Fibroblast of lung (primary cell): Measurements from ENCODE around the gene ANTXRL. TPM values are rescaled to one million over a fixed set of nuclear protein-coding genes. Genes with fewer than 3 reads are reported as not detected.
"Not testable (repeated sequence)": the region's sequence is repeated elsewhere in the genome, so short reads cannot be mapped to it uniquely, and the experiment has no call there.

ENCODE experiments used
- DNase-seq, 2 donors: peaks; one replicate each; pipeline versions ENCODE4 v3.0.0 to v3.0.0-alpha.2; 2010; ENCODE audit warnings: low read depth in 2 of 2
- H2AFZ ChIP-seq: 2 replicates; pipeline ENCODE4 v1.5.1; 2012; ENCODE audit warnings: low read length, control low read depth, inconsistent platforms
- H3K27ac ChIP-seq: 2 replicates; pipeline ENCODE4 v1.5.1; 2011; ENCODE audit warnings: low read length, control low read depth; ENCODE audit not compliant: insufficient read depth
- H3K27me3 ChIP-seq: 2 replicates; pipeline ENCODE4 v1.5.1; 2011; ENCODE audit warnings: mild to moderate bottlenecking, low read length; ENCODE audit not compliant: control insufficient read depth, insufficient read depth
- H3K36me3 ChIP-seq: 2 replicates; pipeline ENCODE4 v1.5.1; 2011; ENCODE audit warnings: low read length; ENCODE audit not compliant: control insufficient read depth, insufficient read depth
- H3K4me1 ChIP-seq: 2 replicates; pipeline ENCODE4 v1.5.1; 2011; ENCODE audit warnings: low read length; ENCODE audit not compliant: control insufficient read depth, insufficient read depth; ENCODE audit errors: extremely low read depth
- H3K4me2 ChIP-seq: 2 replicates; pipeline ENCODE4 v1.5.1; 2011; ENCODE audit warnings: low read length, control low read depth; ENCODE audit not compliant: insufficient read depth; ENCODE audit errors: extremely low read depth
- H3K4me3 ChIP-seq, 4 experiments: fragments of 200-600 bp in 1 of 4; sonication (generic) in 1 of 4; replicated peaks in 1 of 4; 2 replicates each; pipeline ENCODE4 v1.5.1; 2011 to 2016; ENCODE audit warnings: low read length in 4 of 4, low read depth in 3 of 4, mild to moderate bottlenecking in 3 of 4, control low read depth in 2 of 4, inconsistent platforms in 1 of 4, mixed read lengths in 1 of 4; ENCODE audit not compliant: insufficient read depth in 1 of 4; ENCODE audit errors: control extremely low read depth in 1 of 4
- H3K79me2 ChIP-seq: 2 replicates; pipeline ENCODE4 v1.5.1; 2012; ENCODE audit warnings: mild to moderate bottlenecking, low read length, inconsistent platforms; ENCODE audit not compliant: control insufficient read depth, insufficient read depth
- H3K9ac ChIP-seq: 2 replicates; pipeline ENCODE4 v1.5.1; 2011; ENCODE audit warnings: mild to moderate bottlenecking, low read length, control low read depth; ENCODE audit not compliant: insufficient read depth
- H3K9me3 ChIP-seq: 2 replicates; pipeline ENCODE4 v1.5.1; 2012; ENCODE audit warnings: low read depth, low read length; ENCODE audit not compliant: control insufficient read depth, insufficient read depth
- H4K20me1 ChIP-seq: 2 replicates; pipeline ENCODE4 v1.5.1; 2011; ENCODE audit warnings: low read length; ENCODE audit not compliant: control insufficient read depth, insufficient read depth; ENCODE audit errors: extremely low read depth
- EZH2 ChIP-seq: IDR thresholded peaks from 2 replicates; pipeline ENCODE4 v1.5.1; 2012; ENCODE audit warnings: low read length, control low read depth, mild to moderate bottlenecking; ENCODE audit errors: missing control alignments
- polyA plus RNA-seq, 2 donors: library from polyadenylated mRNA; depleted of rRNA in 1 of 2; stranded (reverse) in 1 of 2; unstranded in 1 of 2; fragments of >200 nt; gene quantifications; 2 replicates each; pipeline ENCODE4 v1.2.1, GENCODE V29; 2011 to 2012; ENCODE audit warnings: missing spikeins in 1 of 2
- total RNA-seq: library from RNA; depleted of rRNA; stranded (reverse); fragments of >200 nt; gene quantifications from 2 replicates; pipeline ENCODE4 v1.2.1, GENCODE V29; 2014
- TF ChIP-seq, protein P1 (sequence below), 2 donors: IDR thresholded peaks in 1 of 2; conservative IDR thresholded peaks in 1 of 2; 1 replicate in 1 of 2; 2 replicates in 1 of 2; pipeline ENCODE4 v1.5.1; 2011 to 2012; ENCODE audit warnings: low read length in 2 of 2, control low read depth in 1 of 2, inconsistent platforms in 1 of 2, low read depth in 1 of 2, mild to moderate bottlenecking in 1 of 2

ANTXRL gene
- total and polyA plus RNA-seq, 2 donors (not counting 1 experiment from before 2014, with no cell fraction given), result not detected

DNA sequence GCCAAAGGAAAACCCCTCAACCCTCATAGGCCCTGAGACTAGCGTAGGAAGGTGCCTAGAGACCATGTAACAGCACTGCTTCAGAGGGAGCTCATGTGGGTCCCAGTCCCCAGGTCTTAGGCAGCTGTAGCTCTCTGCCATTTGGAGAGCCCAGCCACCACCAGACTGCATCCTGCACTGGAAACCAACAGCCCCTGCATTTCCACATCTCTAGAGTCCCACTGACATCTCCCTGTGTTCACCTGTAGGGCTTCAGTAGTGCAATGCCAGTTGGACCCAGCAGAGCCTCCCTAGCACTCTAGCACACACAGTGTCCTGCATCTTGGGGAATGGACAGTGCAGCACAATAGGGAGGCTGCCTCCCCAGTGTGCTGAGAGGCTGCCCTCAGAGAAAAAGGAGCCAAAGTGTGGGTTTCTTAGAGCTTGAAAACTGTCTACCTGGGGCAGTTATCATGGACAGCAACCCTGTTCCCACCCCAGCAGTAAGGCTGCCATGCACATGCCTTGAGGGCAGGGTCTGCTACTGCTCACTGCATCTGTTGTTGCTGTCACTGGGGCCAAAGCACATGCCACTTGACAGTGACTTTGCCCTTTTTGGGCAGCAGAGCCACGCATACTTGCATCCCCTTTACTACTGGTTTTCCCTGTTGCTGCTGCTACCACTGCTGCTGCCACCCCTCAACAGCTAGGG is 46.7 kb upstream of the ANTXRL start:
- Histone ChIP-seq H3K4me3 (no peak overlapping the region), H3K79me2 (no peaks in the 10 kb centered on the region), H3K27me3 (no peaks in the 10 kb centered on the region), H3K27ac (no peak overlapping the region), H2AFZ (no peak overlapping the region), H3K36me3 (no peaks in the 10 kb centered on the region), H3K9me3 (no peaks in the 10 kb centered on the region), H3K4me2 (no peak overlapping the region), H3K9ac (no peak overlapping the region), H3K4me1 (no peaks in the 10 kb centered on the region), H4K20me1 (no peaks in the 10 kb centered on the region)
- no peak for TF ChIP-seq EZH2
- TF ChIP-seq, protein P1, sequence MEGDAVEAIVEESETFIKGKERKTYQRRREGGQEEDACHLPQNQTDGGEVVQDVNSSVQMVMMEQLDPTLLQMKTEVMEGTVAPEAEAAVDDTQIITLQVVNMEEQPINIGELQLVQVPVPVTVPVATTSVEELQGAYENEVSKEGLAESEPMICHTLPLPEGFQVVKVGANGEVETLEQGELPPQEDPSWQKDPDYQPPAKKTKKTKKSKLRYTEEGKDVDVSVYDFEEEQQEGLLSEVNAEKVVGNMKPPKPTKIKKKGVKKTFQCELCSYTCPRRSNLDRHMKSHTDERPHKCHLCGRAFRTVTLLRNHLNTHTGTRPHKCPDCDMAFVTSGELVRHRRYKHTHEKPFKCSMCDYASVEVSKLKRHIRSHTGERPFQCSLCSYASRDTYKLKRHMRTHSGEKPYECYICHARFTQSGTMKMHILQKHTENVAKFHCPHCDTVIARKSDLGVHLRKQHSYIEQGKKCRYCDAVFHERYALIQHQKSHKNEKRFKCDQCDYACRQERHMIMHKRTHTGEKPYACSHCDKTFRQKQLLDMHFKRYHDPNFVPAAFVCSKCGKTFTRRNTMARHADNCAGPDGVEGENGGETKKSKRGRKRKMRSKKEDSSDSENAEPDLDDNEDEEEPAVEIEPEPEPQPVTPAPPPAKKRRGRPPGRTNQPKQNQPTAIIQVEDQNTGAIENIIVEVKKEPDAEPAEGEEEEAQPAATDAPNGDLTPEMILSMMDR (conservative IDR thresholded peaks at IDR 0.05 in 1 of 2, IDR thresholded peaks at IDR 0.05 in 1 of 2; ENCODE audit: low read depth in 1 of 2, low read length in 2 of 2), result no peak
- no peak for DNase-seq

DNA sequence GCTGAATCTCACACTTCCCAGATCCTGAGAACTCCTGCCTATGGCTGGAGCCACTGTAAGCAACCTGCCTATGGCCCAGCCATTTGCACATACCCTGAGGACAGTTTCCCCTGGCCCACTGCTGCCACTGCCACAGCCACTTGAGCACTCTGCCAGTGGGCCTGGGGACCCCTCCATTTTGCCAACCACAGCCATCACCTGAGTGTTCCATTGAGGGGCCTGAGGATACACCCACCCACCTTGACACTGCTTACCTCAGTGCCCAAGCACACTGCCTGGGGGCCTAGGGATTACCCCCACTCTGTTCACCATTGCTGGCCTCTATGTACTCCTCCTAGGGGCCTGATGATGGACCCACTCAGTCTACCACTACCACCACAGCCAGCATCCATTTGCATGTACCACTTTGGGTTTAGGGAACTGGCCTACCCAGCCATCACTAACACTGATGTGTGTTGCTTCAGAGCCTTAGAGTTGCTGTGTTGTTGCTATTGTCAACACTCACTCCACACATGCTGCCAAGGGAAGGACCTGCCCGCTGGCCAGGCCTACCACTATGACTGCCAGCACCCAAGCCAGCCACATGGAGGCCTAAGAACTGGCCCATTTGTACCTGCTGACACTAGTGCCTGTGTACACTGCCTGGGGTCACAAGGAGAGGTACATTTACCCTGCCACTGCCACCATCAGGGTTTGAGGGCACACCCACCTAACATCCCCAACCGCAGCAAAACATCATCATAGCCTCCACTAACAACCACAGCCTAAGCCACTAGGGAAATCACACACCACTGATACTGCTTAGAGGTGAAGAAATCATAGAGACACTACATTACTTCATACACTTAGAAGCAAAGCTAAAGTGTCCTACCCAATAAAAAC is 45.9 kb upstream of the ANTXRL start:
- no peak overlapping the region for H3K4me3 ChIP-seq
- TF ChIP-seq EZH2, result no peak
- TF ChIP-seq, protein P1 (conservative IDR thresholded peaks at IDR 0.05 in 1 of 2, IDR thresholded peaks at IDR 0.05 in 1 of 2; ENCODE audit: low read depth in 1 of 2, low read length in 2 of 2), result no peak

DNA sequence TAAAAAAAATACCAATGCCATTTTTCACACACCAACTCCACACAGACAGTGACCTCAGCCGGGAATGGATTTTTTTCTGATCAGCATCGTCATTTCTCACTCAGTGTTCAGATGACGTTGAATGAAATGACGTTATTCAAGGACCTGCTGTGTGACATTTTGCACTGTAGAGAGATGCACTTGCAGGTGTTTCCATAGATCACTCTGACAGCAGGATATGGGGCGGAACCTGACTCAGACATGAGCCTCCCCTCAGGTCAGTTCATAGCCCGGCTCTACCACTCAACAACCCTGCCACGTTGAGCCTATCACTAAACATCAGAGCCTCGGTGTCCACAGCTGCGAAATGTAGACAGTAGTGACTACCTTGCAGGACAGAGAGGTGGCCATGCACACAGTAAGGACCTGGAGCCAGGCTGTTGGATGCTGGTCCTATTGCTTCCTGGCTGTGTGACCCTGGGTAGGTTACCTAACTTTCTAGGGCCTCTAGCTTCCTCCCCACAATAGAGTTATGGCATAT is 41.4 kb upstream of the ANTXRL start:
- no peak for DNase-seq
- no peak for TF ChIP-seq EZH2
- TF ChIP-seq, protein P1 (conservative IDR thresholded peaks at IDR 0.05 in 1 of 2, IDR thresholded peaks at IDR 0.05 in 1 of 2; ENCODE audit: low read depth in 1 of 2, low read length in 2 of 2), result no peak
- Histone ChIP-seq H3K4me3 (no peak overlapping the region), H3K27me3 (no peaks in the 10 kb centered on the region), H3K9me3 (no peaks in the 10 kb centered on the region), H2AFZ (no peak overlapping the region), H3K4me2 (no peak overlapping the region), H3K36me3 (no peaks in the 10 kb centered on the region), H3K9ac (no peak overlapping the region), H3K79me2 (no peaks in the 10 kb centered on the region), H4K20me1 (no peaks in the 10 kb centered on the region), H3K27ac (no peak overlapping the region), H3K4me1 (no peaks in the 10 kb centered on the region)

More for the DNA sequence above, 45.9 kb upstream of the ANTXRL start:
- no peak for DNase-seq
- Histone ChIP-seq H3K36me3 (no peaks in the 10 kb centered on the region), H3K9ac (no peak overlapping the region), H2AFZ (no peak overlapping the region), H3K4me1 (no peaks in the 10 kb centered on the region), H3K79me2 (no peaks in the 10 kb centered on the region), H3K4me2 (no peak overlapping the region), H3K9me3 (no peaks in the 10 kb centered on the region), H4K20me1 (no peaks in the 10 kb centered on the region), H3K27me3 (no peaks in the 10 kb centered on the region), H3K27ac (no peak overlapping the region)

DNA sequence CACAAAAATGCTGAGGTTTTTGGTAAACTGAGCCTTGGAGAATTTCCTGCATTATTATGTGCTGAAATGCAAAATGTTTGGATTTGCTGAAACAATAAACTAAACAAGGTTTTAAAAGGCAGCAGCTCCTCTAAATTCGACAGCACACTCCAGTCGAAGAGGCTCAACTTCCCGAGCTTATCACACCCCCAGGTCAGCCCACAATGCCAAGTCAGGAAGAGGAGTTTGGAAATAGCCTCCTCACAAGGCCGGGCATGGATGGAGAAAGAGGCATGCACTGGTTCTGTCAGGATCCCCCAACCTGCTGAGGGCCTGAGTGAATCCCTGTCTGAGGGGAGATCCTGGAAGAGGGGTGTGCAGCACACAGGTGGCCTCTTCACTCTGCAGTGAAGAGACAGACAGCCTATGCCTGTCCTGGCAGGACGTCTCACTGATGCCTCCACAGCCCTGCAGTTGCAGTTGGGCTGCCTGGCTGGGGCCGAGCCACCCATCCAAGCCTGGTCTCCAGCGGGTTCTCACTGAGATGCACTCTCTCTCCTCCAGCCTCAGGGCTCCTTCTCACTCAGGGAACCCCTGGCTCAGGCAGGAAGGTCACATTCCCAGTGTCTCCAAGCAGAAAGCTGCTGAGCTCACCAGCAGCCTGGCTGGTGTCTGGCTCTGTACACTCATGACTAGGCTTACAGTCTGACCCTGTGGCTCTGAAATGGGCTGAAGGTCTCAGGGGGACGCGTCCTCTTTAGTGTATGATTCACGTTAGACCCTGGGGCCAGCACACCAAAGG is 40.2 kb upstream of the ANTXRL start:
- not testable (repeated sequence) for DNase-seq, H3K4me3 ChIP-seq, H3K4me2 ChIP-seq, H3K9ac ChIP-seq, H3K79me2 ChIP-seq, H3K27me3 ChIP-seq, H3K36me3 ChIP-seq, H2AFZ ChIP-seq, H3K9me3 ChIP-seq, H4K20me1 ChIP-seq, H3K4me1 ChIP-seq, H3K27ac ChIP-seq
